ENCODE results near the gene CILP2.

GRCh38 chr19:19531951-19532805 is 5.9 kb upstream of the CILP2 start:
- TF ChIP-seq CTCF (conservative IDR thresholded peaks at IDR 0.05 in 1 of 2, IDR thresholded peaks at IDR 0.05 in 1 of 2; ENCODE audit: low read depth in 1 of 2, low read length in 2 of 2) (peak; percentile 88 to 95), EZH2 (IDR thresholded peaks at IDR 0.05; ENCODE audit: low read length, missing control alignments) (no peak)

Data from fibroblast of lung (primary cell).